HG02763 (cell line): ENCODE measurements around the gene CINP.
"Not testable (repeated sequence)": the region's sequence is repeated elsewhere in the genome, so short reads cannot be mapped to it uniquely, and the experiment has no call there.

Experiments used
- ATAC-seq: cut with Tn5 transposase; IDR thresholded peaks from one replicate; pipeline ENCODE4 v1.9.1; 2021; ENCODE audit warnings: mild to moderate bottlenecking, moderate library complexity; ENCODE audit not compliant: unreplicated experiment

The CINP gene

DNA sequence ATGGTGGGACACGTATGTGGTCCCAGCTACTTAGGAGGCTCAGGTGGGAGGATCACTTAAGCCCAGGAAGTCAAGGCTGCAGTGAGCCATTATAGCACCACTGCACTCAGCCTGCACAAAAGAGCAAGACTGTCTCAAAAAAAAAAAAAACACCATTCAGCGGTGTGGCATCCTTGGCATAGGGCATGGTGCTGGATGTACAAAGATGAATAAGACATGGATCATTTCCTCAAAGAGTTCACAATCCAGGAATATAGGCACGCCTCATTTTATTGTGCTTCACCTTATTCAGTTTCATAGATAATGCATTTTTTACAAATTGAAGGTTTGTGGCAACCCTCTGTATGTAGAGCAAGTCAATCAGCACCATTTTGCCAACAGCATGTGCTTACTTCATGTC is 6.4 kb downstream of the CINP start:
- no peak for ATAC-seq

DNA sequence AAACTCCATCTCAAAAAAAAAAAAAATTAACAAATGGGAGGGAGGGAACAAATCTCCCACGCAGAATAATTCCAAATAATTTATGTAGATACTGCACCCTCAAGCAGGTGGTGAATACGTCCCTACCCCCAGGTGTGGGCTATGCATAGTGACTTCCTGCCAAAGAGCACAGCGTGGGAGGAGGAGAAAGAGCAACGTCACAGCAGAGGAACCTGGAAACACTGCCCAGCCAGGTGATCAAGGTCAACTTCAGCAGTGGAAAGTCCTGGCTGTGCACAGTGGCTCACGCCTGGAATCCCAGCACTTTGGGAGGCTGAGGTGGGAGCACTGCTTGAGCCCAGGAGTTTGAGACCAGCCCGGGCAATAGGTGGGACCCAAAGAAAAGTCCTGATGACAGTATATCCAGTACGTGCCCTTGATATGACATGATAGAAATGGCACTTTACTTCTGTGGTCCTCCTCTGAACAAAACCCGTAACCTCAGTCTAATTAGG is 9.5 kb downstream of the CINP start:
- no peak for ATAC-seq

DNA sequence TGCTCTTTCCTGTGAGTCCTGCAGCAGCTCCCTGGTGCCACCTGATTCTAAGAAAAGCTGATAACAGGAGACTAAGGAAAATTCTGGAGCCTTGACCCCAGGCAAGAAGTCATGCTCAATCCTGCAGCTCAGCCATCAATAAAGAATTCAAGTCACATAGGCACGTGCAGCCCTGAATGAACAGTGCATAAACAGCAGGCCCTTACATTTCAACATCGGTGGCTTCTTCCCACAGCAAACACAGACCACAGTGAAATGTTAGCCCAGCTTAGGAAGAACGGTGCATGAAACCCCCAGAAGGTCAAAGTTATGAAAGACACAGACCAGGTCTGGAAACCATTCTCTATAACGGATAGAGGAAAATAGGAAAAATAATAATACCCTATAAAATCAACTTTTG is 10.5 kb downstream of the CINP start:
- no peak for ATAC-seq

DNA sequence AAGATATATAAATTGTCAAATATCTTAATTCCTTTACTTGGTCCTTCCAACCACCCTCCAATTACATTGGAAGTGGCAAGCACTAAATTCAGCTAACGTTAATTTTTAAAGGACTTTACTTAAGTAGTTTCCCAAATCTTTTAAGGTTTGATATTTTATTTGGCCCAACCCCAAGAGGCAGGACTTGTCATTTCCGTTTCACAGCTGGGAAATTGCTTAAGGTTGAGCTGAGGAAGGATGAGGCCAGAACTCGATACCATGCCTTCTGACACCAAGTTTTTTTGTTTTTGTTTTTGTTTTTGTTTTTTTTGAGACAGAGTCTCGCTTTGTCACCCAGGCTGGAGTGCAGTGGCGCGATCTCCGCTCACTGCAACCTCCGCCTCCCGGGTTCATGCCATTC is 11.1 kb downstream of the CINP start:
- not testable (repeated sequence) for ATAC-seq

DNA sequence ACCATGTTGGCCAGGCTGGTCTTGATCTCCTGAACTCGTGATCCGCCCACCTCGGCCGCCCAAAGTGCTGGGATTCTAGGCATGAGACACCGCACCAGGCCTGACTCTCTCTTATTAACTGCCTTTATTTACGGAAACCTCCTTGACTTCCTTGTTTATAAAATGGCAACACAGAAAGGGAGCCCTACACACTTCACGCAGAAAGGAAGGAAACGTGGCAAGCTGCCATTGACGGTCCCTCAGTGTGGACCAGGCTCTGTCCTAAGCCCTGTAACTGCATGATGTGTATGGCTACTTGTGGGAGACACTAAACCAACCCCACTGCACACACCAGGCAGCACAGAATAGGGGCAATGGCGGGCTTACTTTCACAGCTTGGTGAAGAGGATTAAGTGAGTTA is 11.7 kb downstream of the CINP start:
- no peak for ATAC-seq

DNA sequence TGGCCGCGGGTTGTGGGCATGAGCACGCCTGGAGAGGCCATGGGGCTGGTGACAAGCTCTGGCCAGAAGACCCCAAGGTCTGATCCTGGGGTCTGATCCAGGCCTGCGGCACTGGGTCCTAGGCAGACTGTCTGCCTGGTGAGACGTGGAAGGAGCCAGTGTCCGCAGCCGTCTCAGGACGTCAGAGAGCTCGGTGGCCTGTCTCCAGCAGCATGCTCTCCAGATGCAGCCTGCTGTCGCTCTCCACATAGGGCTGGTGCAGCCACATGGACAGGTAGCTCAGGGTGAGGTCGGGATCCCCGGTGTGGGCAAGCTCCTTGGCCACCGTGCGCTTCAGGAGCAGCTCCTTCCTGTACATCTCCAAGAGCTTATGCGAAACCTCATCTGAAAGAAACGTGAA is 14.3 kb downstream of the CINP start:
- no peak for ATAC-seq

DNA sequence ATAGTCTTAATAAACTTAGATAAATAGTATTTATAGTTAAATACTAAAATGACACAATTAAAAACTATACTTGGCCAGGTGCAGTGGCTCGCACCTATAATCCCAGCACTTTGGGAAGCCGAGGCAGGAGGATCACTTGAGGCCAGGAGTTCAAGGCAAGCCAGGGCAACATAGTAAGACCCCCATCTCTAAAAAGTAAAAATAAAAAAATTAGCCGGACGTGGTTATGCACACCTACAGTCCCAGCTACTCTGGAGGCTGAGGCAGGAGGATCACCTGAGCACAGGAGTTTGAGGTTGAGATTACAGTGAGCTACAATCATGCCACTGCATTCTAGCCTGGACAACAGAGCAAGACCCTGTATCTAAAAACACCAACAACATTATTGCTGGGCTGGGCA is 16.0 kb downstream of the CINP start:
- ATAC-seq = no peak

DNA sequence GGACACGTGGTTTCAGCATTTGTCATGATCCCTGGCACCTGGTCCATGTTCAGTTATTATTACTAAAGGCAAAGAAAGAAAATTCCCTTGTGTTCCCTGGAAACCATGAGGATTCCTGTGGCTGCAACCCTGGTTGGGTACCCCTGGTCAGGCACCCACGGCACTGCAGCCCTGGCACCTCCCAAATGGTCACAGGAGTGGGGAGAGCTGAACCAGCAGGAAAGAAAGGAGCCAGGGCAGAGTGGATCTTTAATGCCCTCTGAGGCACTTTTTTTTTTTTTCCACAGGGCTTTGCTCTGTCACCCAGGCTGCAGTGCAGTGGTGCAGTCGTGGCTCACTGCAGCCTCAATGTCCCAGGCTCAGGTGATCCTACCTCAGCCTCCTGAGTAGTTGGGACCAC is 17.5 kb downstream of the CINP start:
- ATAC-seq = no peak

DNA sequence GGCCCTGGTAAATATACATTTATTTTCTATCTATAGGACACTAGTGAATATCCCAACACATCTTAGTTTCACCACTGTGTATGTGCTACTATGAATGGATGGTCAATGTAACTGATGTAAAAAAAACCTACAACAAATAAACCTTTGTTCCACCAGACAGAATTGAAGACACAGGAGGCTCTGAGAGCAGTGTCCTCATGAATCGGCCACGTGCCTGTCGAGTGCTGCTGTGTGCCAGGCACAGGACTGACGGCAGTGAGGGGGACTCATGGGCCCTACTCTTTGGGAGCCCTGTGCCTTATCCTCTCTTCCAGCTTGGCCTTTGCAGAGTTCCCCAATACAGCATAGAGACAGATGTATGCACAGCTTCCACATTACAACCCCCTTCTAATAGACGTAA is 18.2 kb downstream of the CINP start:
- no peak for ATAC-seq

DNA sequence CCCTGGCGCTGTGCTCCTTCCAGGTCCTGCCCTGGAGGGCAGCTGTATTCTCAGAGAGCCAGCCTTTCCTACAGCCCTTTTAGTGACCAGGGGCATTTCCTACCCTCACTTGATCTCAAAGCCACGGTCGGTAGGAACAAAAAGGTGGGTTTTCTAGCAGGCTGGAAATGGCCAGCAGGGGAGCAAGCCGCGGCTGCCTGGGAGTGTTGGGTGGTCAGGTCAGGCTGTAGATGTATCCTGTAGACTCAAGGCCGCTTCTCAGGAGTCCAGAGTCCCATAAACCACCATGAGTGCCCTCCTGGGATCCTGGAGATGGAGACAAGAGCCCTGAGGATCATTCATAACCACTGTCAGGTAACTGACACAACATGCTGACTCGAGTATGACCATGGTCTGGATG is 18.6 kb downstream of the CINP start:
- ATAC-seq = no peak

DNA sequence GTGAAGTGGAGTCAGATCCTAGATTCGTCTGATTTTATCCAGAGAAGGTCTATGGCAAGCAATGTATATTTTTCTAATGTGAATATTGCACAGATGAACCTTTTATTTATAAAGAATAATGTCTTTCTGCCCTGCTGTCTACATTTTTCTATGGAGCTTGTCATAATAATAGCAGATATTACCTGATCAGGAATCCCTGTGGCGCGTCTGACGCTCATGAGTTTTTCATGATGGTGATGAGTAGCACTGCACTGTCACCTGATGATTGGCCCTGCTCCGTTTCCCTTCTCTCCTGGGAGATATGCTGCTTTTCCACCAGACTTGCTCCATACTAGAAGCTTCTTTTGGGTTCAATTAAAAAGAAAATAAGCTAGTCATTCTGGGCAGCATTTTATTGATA is 20.5 kb downstream of the CINP start:
- no peak for ATAC-seq

DNA sequence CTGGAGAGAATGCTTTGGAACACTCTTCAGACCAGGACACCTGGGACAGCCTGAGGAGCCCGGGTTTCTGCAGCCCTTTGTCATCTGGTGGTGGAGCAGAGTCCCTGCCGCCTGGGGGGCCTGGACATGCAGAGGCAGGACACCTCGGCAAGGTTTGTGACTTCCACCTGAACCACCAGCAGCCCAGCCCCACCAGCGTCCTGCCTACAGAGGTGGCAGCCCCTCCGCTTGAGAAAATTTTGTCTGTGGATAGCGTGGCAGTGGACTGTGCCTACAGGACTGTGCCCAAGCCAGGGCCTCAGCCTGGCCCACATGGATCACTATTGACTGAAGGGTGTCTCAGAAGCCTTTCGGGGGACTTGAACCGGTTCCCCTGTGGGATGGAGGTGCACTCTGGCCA is 21.1 kb downstream of the CINP start:
- ATAC-seq = no peak

DNA sequence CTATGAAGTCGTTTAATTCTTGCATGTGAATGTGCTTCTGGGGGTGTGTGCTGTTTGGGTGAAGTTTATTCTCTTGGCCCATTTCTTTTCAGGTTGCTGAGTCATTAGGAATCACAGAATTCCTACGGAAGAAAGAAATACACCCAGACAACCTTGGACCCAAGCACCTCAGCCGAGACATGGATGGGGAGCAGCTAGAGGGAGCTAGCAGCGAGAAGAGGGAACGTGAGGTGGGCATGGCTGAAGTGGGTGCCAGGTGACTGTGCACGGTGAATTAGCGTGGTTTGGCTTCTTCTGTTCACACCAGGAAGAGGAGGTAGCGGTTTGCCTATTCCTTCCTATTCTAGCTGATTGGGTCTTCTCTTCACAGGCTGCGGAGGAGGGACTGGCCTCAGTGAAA is 24.0 kb downstream of the CINP start:
- no peak for ATAC-seq

DNA sequence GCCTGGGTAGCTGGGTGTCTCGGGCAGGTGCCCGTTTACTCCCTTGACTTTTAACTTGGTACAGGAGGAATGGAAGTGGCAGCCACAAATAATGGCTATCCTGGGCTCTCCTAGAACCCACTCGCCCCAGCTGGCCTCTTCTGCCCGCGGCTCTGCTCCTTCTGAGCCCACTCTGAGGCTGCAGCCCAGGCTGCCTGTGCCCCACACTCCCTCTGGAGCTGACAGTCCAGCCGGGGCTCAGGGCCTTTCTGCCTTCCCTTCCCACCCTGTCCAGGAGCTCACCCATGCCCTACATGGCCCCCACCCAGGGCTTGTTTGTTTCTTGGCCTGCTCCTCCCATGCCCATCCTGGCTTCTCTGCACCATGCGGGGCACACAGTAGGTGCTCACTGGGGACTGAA is 27.5 kb downstream of the CINP start:
- ATAC-seq = no peak

DNA sequence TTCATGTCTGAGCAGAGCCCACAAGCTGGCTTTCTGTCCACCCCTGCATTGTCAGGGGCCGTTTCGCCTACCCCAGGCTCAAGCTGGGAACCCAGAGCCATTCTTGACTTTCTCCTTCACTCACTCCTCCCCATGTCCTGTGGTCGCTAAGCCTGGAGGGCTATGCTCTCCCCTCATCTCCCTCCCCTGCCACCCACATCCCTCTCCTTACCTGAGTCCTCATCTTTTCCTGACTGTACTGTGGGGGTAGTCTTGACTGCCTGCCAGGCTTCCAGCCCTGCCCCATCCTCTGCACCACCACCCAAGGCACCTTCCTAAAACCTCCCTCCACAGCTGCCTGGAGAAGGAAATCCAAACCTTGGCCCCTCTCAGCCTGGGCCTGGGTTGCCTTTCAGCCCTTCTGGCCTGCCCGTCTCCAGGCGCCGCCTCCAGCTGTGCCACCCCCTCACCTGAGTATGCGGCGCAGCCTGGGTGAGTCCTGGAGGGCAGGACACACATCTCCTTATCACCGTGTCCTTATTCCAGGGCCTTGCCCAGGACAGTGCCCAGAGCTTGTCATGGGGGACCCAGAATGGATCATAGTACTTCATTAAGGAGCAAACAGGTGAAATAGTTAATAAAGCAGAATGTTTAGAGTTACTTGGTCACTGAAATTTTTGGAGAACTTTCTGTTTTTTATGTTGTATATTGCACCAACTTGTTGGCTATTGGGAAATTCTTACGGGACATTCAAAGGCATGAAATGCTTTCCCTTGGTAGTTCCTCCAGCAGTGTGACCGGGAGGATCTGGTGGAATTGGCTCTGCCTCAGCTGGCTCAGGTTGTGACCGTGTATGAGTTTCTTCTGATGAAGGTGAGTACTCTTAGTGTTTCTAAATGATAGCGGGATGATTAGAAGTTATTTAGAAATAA is 28.6 kb downstream of the CINP start:
- no peak for ATAC-seq

DNA sequence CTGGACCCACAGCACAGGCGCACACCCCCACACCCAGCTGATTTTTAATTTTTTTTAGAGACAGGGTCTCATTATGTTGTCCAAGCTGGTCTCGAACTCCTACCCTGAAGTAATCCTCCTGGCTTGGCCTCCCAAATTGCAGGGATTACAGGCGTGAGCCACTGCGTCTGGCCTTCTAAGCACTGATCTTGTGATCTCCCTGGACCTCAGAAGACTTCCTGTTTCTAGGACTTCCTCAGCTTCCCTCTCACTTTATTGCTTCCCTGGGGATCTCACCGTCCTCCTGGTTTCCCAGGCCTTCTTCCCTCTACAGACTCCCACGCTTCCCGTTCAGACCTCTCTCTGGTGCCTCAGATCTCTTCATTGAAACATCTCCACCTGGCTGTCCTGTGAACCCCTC is 29.3 kb downstream of the CINP start:
- no peak for ATAC-seq

DNA sequence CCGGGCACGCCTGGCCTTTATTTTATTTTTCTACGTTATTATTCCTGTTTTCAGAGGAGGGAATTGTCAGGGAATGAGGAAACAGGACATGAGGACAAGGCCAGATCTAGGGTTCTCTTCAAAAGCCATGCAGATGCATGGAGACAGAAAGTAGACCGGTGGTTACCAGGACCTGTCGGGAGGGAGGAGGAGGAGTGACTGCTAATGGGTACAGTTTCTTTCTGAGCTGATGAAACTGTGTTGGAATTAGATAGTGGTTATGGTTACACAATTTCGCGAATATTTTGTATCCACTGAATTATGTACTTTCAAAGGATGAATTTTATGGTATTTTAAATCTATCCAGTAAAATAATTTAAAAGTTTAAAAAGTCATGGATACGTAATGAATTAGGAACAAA is 31.9 kb downstream of the CINP start:
- ATAC-seq = no peak

DNA sequence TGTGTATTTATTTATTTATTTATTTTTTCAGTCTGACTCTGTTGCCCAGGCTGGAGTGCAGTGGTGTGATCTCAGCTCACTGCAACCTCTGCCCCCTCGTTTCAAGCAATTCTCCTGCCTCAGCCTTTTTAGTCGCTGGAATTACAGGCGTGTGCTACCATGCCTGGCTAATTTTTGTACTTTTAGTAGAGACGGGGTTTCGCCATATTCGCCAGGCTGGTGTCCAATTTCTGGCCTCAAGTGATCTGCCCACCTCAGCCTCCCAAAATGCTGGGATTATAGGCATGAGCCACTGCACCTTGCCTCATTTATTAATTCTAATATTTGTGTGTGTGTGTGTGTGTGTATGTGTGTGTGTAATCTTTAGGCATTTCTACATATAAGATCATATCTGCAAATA is 33.3 kb downstream of the CINP start:
- ATAC-seq = not testable (repeated sequence)

DNA sequence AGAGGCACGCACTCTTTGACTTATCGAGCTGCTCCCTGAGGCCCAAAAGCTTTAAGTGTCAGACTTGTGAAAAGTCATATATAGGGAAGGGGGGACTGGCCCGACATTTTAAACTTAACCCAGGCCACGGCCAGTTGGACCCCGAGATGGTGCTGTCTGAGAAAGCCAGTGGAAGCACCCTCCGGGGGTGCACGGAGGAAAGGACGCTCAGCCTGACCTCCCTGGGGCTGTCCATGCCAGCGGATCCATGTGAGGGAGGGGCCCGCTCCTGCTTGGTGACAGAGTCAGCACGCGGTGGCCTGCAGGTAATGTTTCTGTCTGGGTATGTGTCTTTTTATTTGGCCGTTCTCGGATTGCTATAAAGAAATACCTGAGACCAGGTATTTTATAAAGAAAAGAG is 36.1 kb downstream of the CINP start:
- ATAC-seq = no peak

DNA sequence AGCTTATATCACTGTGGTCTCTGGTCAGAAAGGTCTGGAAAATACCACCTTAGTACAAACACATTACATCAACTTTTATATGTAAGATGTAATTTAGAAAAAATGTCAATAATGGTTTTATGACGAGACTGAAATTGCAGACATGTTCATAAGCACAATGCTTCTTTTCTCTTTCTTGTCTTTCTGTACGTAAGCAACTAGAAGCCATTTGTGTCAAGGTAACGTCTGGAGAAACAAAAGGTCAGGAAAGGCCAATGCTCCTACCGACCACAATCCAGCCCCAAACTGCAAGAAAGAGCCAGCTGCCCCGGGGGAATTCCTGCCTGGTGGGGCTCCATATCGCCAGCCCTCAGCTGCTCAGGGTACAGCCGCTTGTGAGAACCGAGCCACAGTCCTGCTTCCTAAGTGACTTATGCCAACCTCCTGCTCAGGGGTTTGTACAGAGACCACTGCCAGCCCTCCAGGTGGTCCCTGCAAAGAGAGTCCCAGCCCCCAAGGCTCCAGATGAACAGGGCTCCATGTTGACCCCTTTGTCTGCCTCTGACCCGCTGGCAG is 36.8 kb downstream of the CINP start:
- ATAC-seq = no peak

DNA sequence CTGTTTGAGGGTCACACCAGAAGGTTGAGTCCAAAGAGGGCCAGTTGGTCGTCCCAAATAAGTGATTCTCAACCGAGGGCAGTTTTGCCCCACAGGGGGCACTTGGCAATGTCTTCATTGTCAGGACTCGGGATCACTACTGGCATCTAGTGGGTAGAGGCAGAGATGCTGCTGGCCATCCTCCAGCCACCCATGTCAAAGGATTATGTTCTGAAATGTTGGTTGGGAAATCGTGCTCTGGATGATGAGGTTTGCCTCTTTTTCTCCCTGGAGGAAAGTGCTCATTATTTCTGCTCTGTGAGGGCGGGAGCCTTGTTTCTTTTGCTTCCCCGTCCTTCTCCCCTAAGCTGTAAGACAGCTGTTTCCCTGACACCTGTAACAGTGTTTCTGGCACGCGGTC is 39.6 kb downstream of the CINP start:
- ATAC-seq = no peak
